Measurements from ENCODE around the gene C1QA. TPM values are rescaled to one million over a fixed set of nuclear protein-coding genes. Genes with fewer than 3 reads are reported as not detected.
"Not testable (repeated sequence)": the region's sequence is repeated elsewhere in the genome, so short reads cannot be mapped to it uniquely, and the experiment has no call there.

Gene C1QA
- total RNA-seq, 2 donors from 2014 or later: 38.5 to 72.4 TPM

GRCh38 chr1:22673486-22674409, 37.3 kb downstream of the C1QA start:
- intact Hi-C loops (cut with DNase I): loop anchor here (2.0 to 10.0 kb wide), 2 partner anchors 191 to 257 kb away; no protein-coding TSS in a partner anchor
- Histone ChIP-seq H3K4me3 (no peak overlapping the region), H3K36me3 (no peaks in the 10 kb centered on the region), H3K4me1 (peaks cover 6% of the 10 kb centered on the region), H3K27ac (no peak overlapping the region), H3K27me3 (no peaks in the 10 kb centered on the region), H3K9ac (ENCODE audit: low read depth in 2 of 2, low read length in 2 of 2) (no peak overlapping the region), H3K9me3 (no peaks in the 10 kb centered on the region)
- peak; percentile 84 for DNase-seq
- peak; percentile 77 for TF ChIP-seq CTCF (IDR thresholded peaks at IDR 0.05)

DNA sequence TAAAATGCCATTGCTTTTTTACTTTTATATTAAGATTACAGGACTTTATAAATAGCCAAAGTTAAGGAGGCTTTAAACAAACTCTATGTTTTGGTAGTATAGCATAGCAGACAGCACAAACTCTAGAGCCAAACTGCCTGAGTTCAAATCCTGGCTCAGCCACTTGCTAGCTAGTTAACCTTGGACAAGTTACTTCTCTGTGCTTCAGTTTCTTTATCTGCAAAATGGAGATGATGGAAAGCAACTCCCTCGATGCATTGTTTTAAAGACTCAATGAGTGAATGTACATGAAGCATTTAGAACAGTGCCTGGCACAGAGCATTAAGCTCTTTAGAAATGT, 38.0 kb downstream of the C1QA start:
- peak; percentile 19 for TF ChIP-seq CTCF (IDR thresholded peaks at IDR 0.05)
- H3K4me3 ChIP-seq: no peak overlapping the region
- intact Hi-C loops (cut with DNase I): loop anchor here (2.0 to 10.0 kb wide), 2 partner anchors 190 to 256 kb away; no protein-coding TSS in a partner anchor
- H3K27me3 ChIP-seq: no peaks in the 10 kb centered on the region
- H3K9me3 ChIP-seq: no peaks in the 10 kb centered on the region
- no peak overlapping the region for H3K27ac ChIP-seq
- DNase-seq: no peak
- no peak overlapping the region for H3K9ac ChIP-seq (ENCODE audit: low read depth in 2 of 2, low read length in 2 of 2)
- H3K4me1 ChIP-seq: peaks cover 6% of the 10 kb centered on the region
- H3K36me3 ChIP-seq: no peaks in the 10 kb centered on the region

DNA sequence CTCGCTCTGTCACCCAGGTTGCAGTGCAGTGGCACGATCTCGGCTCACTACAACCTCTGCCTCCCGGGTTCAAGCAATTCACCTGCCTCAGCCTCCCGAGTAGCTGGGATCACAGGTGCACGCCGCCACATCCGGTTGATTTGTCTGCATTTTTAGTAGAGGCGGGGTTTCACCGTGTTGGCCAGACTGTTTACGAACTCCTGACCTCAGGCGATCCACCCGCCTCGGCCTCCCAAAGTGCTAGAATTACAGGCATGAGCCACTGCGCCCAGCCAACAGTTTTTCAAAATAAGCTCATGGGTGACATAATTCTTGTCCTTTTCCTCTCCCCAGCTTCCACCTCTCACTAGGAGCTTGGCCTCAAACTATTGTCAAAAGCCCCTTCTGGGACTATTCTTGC, 39.7 kb downstream of the C1QA start:
- not testable (repeated sequence) for H3K36me3 ChIP-seq; H3K9me3 ChIP-seq; H3K27ac ChIP-seq; DNase-seq; H3K27me3 ChIP-seq; H3K4me3 ChIP-seq; H3K4me1 ChIP-seq; H3K9ac ChIP-seq (ENCODE audit: low read depth in 2 of 2, low read length in 2 of 2)
- intact Hi-C loops (cut with DNase I): loop anchor here (10.0 kb wide), 1 partner anchor 189 kb away; no protein-coding TSS in a partner anchor

- no peak overlapping the region for H3K27ac ChIP-seq
- no peaks in the 10 kb centered on the region for H3K27me3 ChIP-seq
- peaks cover 6% of the 10 kb centered on the region for H3K4me1 ChIP-seq
- DNase-seq: no peak
- peak overlapping the region in 1 of 2 donors; percentile 15 for H3K9ac ChIP-seq (ENCODE audit: low read depth in 2 of 2, low read length in 2 of 2)
- no peaks in the 10 kb centered on the region for H3K36me3 ChIP-seq
- H3K9me3 ChIP-seq: no peaks in the 10 kb centered on the region
- no peak overlapping the region for H3K4me3 ChIP-seq
- intact Hi-C loops (cut with DNase I): loop anchor here (10.0 kb wide), 1 partner anchor 188 kb away; no protein-coding TSS in a partner anchor
- no peak for TF ChIP-seq CTCF (IDR thresholded peaks at IDR 0.05)
These were observed 40.6 kb downstream of the C1QA start for GRCh38 chr1:22676916-22677583.

GRCh38 chr1:22677931-22678896, 41.8 kb downstream of the C1QA start:
- H3K27me3 ChIP-seq: no peaks in the 10 kb centered on the region
- H3K36me3 ChIP-seq: no peaks in the 10 kb centered on the region
- H3K9me3 ChIP-seq: no peaks in the 10 kb centered on the region
- DNase-seq: no peak
- H3K4me1 ChIP-seq: peaks cover 6% of the 10 kb centered on the region
- H3K4me3 ChIP-seq: no peak overlapping the region
- H3K9ac ChIP-seq (ENCODE audit: low read depth in 2 of 2, low read length in 2 of 2): peak overlapping the region in 1 of 2 donors; percentile 27
- intact Hi-C loops (cut with DNase I): loop anchor here (10.0 kb wide), 1 partner anchor 187 kb away; no protein-coding TSS in a partner anchor
- H3K27ac ChIP-seq: no peak overlapping the region
- no peak for TF ChIP-seq CTCF (IDR thresholded peaks at IDR 0.05)
